Measurements from ENCODE around the gene SHROOM3.

DNA sequence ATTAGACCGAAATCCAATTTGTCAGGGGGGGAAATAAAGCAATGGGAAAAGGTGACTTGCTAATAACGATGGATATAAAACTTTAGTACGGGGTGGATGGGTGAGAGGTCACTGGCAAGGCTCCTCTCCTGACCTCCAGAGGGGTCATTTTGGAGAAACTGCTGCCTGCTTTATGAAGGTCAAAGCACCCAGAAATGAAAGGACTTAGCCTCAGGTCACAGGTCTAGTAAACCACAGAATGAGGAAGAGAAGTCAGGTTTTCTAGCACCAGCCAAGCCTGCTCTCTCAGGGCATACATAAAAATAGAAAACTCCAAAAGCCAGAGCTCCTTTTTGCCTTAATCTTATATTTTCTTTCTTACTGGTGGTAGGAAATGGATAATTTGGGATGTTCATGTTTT lies 134.2 kb downstream of the SHROOM3 start:
- TF ChIP-seq, protein P1, sequence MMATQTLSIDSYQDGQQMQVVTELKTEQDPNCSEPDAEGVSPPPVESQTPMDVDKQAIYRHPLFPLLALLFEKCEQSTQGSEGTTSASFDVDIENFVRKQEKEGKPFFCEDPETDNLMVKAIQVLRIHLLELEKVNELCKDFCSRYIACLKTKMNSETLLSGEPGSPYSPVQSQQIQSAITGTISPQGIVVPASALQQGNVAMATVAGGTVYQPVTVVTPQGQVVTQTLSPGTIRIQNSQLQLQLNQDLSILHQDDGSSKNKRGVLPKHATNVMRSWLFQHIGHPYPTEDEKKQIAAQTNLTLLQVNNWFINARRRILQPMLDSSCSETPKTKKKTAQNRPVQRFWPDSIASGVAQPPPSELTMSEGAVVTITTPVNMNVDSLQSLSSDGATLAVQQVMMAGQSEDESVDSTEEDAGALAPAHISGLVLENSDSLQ (IDR thresholded peaks at IDR 0.05) = no peak
- TF ChIP-seq TARDBP (IDR thresholded peaks at IDR 0.05) (no peak), SP1 (IDR thresholded peaks at IDR 0.05) (no peak), ARNT (IDR thresholded peaks at IDR 0.05) (no peak), HDGF (IDR thresholded peaks at IDR 0.05; ENCODE audit: borderline replicate concordance) (no peak), ZNF384 (IDR thresholded peaks at IDR 0.05) (no peak), BHLHE40 (IDR thresholded peaks at IDR 0.05; ENCODE audit: borderline replicate concordance) (no peak)
